ENCODE results near the gene SH2B3. TPM values are rescaled to one million over a fixed set of nuclear protein-coding genes. Genes with fewer than 3 reads are reported as not detected.

The SH2B3 gene
- polyA plus RNA-seq, 1 donor from 2014 or later, result 3.0 TPM

DNA sequence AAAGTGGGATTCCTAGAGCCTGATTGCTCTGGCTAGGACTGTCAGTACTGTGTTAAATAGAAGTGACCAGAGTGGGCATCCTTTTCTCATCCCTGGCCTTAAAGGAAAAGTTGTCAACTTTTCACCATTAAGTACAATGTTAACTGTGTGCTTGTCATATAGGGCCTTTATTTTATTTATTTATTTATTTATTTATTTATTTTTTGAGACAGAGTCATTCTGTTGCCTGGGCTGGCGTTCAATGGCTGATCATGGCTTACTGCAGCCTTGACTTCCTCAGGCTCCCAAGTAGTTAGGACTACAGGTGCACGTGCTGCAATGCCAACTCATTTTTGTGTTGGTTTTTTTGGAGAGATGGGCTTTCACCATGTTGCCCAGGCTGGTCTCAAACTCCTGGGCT is 11.6 kb downstream of the SH2B3 start:
- Histone ChIP-seq H3K27ac (ENCODE audit: low read length) (no peak overlapping the region), H3K27me3 (ENCODE audit: insufficient read depth, low read depth, low read length) (no peaks in the 10 kb centered on the region), H3K79me2 (replicated peaks; ENCODE audit: insufficient read depth, low read length) (no peaks in the 10 kb centered on the region), H3F3A (ENCODE audit: insufficient read depth, low read length, poor library complexity, severe bottlenecking) (no peaks in the 10 kb centered on the region), H3K36me3 (ENCODE audit: insufficient read depth, low read length) (no peaks in the 10 kb centered on the region), H3K9me3 (ENCODE audit: low read length) (no peaks in the 10 kb centered on the region), H3K9me2 (ENCODE audit: insufficient read depth, low read length) (no peaks in the 10 kb centered on the region), H3K4me3 (ENCODE audit: low read length) (no peak overlapping the region), H3K4me2 (ENCODE audit: low read length) (no peak overlapping the region), H3K9ac (ENCODE audit: low read length) (no peak overlapping the region), H2AFZ (ENCODE audit: low read depth, low read length) (no peak overlapping the region), H4K20me1 (ENCODE audit: insufficient read depth) (no peaks in the 10 kb centered on the region)
- TF ChIP-seq, protein P1, sequence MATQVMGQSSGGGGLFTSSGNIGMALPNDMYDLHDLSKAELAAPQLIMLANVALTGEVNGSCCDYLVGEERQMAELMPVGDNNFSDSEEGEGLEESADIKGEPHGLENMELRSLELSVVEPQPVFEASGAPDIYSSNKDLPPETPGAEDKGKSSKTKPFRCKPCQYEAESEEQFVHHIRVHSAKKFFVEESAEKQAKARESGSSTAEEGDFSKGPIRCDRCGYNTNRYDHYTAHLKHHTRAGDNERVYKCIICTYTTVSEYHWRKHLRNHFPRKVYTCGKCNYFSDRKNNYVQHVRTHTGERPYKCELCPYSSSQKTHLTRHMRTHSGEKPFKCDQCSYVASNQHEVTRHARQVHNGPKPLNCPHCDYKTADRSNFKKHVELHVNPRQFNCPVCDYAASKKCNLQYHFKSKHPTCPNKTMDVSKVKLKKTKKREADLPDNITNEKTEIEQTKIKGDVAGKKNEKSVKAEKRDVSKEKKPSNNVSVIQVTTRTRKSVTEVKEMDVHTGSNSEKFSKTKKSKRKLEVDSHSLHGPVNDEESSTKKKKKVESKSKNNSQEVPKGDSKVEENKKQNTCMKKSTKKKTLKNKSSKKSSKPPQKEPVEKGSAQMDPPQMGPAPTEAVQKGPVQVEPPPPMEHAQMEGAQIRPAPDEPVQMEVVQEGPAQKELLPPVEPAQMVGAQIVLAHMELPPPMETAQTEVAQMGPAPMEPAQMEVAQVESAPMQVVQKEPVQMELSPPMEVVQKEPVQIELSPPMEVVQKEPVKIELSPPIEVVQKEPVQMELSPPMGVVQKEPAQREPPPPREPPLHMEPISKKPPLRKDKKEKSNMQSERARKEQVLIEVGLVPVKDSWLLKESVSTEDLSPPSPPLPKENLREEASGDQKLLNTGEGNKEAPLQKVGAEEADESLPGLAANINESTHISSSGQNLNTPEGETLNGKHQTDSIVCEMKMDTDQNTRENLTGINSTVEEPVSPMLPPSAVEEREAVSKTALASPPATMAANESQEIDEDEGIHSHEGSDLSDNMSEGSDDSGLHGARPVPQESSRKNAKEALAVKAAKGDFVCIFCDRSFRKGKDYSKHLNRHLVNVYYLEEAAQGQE (IDR thresholded peaks at IDR 0.05; ENCODE audit: borderline replicate concordance), result no peak
- TF ChIP-seq POLR2AphosphoS5 (IDR thresholded peaks at IDR 0.05) (no peak), EZH2 (IDR thresholded peaks at IDR 0.05; ENCODE audit: borderline replicate concordance, insufficient read depth, low read length, poor library complexity, severe bottlenecking) (no peak), MXI1 (conservative IDR thresholded peaks at IDR 0.05; ENCODE audit: poor library complexity, severe bottlenecking) (no peak), EP300 (conservative IDR thresholded peaks at IDR 0.05; ENCODE audit: poor library complexity, severe bottlenecking) (no peak), RAD21 (conservative IDR thresholded peaks at IDR 0.05) (no peak), TAF1 (IDR thresholded peaks at IDR 0.05; ENCODE audit: low read depth) (no peak), SMC3 (conservative IDR thresholded peaks at IDR 0.05; ENCODE audit: poor library complexity) (no peak)
- TF ChIP-seq, protein P2, sequence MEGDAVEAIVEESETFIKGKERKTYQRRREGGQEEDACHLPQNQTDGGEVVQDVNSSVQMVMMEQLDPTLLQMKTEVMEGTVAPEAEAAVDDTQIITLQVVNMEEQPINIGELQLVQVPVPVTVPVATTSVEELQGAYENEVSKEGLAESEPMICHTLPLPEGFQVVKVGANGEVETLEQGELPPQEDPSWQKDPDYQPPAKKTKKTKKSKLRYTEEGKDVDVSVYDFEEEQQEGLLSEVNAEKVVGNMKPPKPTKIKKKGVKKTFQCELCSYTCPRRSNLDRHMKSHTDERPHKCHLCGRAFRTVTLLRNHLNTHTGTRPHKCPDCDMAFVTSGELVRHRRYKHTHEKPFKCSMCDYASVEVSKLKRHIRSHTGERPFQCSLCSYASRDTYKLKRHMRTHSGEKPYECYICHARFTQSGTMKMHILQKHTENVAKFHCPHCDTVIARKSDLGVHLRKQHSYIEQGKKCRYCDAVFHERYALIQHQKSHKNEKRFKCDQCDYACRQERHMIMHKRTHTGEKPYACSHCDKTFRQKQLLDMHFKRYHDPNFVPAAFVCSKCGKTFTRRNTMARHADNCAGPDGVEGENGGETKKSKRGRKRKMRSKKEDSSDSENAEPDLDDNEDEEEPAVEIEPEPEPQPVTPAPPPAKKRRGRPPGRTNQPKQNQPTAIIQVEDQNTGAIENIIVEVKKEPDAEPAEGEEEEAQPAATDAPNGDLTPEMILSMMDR (IDR thresholded peaks at IDR 0.05; ENCODE audit: poor library complexity, severe bottlenecking), result no peak

DNA sequence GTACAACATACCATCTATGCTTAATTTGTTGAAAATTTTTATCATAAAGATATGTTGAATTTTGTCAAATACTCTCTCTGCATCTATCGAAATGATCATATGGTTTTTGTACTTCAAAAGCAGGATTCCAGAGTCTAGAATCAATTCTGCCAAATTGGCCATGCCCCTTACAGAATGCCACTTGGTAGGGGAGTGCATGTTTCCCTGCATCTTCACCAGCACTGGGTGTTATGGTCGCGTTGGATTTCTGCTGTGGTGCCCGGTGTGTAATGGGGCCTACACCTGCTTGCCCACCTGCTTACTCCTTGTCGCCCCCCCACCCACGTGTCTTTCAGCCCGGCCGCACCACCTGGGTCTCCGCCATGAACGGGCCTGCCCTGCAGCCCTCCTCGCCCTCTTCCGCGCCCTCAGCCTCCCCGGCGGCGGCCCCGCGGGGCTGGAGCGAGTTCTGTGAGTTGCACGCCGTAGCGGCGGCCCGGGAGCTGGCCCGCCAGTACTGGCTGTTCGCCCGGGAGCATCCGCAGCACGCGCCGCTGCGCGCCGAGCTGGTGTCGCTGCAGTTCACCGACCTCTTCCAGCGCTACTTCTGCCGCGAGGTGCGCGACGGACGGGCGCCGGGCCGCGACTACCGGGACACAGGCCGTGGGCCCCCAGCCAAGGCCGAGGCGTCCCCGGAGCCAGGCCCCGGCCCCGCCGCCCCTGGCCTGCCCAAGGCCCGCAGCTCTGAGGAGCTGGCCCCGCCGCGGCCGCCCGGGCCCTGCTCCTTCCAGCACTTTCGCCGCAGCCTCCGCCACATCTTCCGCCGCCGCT is 12.3 kb downstream of the SH2B3 start:
- Histone ChIP-seq H3K9ac (ENCODE audit: low read length) (no peak overlapping the region), H3K4me3 (ENCODE audit: low read length) (no peak overlapping the region), H3K27ac (ENCODE audit: low read length) (no peak overlapping the region), H3K9me3 (ENCODE audit: low read length) (no peaks in the 10 kb centered on the region), H3K4me2 (ENCODE audit: low read length) (no peak overlapping the region), H3K36me3 (ENCODE audit: insufficient read depth, low read length) (no peaks in the 10 kb centered on the region), H3K79me2 (replicated peaks; ENCODE audit: insufficient read depth, low read length) (no peaks in the 10 kb centered on the region), H4K20me1 (ENCODE audit: insufficient read depth) (no peaks in the 10 kb centered on the region), H2AFZ (ENCODE audit: low read depth, low read length) (no peak overlapping the region), H3K9me2 (ENCODE audit: insufficient read depth, low read length) (no peaks in the 10 kb centered on the region), H3F3A (ENCODE audit: insufficient read depth, low read length, poor library complexity, severe bottlenecking) (no peaks in the 10 kb centered on the region), H3K27me3 (ENCODE audit: insufficient read depth, low read depth, low read length) (no peaks in the 10 kb centered on the region)
- TF ChIP-seq TAF1 (IDR thresholded peaks at IDR 0.05; ENCODE audit: low read depth), result no peak
- TF ChIP-seq, protein P2 (IDR thresholded peaks at IDR 0.05; ENCODE audit: poor library complexity, severe bottlenecking), result no peak
- TF ChIP-seq, protein P1 (IDR thresholded peaks at IDR 0.05; ENCODE audit: borderline replicate concordance), result no peak
- no peak for TF ChIP-seq EZH2 (IDR thresholded peaks at IDR 0.05; ENCODE audit: borderline replicate concordance, insufficient read depth, low read length, poor library complexity, severe bottlenecking)
- no peak for TF ChIP-seq POLR2AphosphoS5 (IDR thresholded peaks at IDR 0.05)

Data from neural cell (in vitro differentiated cells).